Colon (tissue), 2 donors: Measurements from ENCODE around the gene SPDYE16.
"Not testable (repeated sequence)": the region's sequence is repeated elsewhere in the genome, so short reads cannot be mapped to it uniquely, and the experiment has no call there.

Source experiments
- FAIRE-seq: peaks from 2 replicates; lab custom pipeline; 2012; peaks lifted over from hg19 to GRCh38; lab: Jason Lieb, UNC
- donor health status: control.
- donor health status: control.

SPDYE16 gene

DNA sequence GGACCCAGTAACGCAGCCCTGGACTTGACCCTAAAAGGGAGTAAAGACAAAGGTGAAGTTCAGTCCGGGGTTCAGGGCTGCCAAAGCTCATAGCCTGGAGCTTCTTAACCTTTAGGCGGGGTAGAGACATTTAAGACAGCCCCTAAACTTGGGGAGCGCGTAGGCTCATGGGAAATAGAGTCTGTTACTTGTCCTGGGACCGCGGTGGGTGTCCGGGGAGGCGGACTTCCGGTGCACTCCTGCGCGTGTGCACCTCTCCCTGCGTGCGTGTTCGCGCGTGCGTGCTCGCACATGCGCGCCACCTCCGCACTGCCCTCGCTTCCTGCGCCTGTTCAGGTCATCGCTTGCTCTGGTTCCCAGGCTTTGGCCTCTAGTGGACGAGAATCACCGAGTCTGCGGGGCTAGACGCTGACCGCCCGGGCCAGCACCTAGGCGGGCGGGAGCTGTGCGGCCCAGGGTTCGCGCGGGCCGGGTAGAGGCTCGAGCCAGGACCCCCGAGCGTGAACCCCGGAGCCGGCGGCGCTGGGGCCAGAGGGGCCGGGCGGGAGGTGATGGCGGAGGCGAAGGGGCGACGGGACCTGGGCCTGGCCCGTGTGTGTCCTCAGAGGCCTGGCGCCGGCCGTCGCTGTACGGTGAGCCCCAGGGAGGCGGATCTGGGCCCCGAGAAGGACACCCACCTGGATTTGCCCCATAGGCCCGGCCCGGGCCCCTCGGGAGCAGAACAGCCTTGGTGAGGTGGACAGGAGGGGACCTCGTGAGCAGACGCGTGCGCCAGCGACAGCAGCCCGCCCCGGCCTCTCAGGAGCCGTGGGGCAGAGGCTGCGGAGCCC, 6.1 kb upstream of the SPDYE16 start:
- FAIRE-seq = not testable (repeated sequence)

DNA sequence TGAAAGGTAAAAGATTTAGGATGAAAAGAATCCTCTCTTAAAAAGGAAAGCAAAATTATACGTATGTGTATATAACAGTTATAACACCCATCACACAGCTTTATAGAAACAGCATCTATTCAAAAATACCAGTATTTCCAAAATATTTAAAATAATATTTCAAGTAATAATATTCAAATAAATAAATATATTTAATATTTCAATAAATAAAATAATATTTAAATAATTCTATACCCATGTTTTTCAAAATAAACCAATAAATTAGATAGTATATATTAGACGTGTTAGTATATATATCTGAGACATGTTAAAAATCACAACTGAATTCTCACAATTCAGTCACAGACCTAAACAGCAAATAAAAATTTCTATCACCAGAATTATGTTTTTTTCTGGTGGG, 11.5 kb downstream of the SPDYE16 start:
- FAIRE-seq = not testable (repeated sequence)

DNA sequence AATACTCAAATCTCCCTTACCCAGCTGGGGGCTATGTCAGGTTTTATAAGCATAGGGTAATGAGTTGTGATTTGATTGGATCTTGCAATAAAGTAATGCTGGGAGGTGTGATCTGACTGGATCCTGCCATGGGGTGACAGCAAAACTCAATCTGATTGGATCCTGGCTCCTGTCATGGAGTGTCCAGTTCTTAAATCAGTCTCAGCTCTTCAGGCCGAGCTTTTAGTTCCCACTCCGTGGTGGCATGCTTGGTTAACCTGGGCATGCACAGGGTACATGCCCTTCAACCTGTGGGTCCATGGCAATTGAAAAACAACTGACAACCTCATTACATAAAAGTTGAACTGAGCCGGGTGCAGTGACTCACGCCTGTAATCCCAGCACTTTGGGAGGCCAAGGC, 16.9 kb downstream of the SPDYE16 start:
- not testable (repeated sequence) for FAIRE-seq

DNA sequence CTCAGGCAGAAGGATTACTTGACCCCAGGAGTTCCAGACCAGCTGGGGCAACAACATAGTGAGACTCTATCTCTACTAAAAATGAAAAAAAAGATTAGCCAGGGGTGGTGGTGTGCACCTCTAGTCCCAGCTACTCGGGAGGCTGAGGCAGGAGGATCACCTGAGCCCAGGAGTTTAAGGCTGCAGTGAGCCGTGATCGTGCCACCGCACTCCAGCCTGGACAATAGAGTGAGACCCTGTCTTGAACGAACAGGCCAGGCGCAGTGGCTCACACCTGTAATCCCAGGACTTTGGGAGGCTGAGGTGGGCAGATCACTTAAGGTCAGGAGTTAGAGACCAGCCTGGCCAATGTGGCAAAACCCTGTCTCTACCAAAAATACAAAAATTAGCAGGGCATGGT, 26.2 kb downstream of the SPDYE16 start:
- not testable (repeated sequence) for FAIRE-seq

DNA sequence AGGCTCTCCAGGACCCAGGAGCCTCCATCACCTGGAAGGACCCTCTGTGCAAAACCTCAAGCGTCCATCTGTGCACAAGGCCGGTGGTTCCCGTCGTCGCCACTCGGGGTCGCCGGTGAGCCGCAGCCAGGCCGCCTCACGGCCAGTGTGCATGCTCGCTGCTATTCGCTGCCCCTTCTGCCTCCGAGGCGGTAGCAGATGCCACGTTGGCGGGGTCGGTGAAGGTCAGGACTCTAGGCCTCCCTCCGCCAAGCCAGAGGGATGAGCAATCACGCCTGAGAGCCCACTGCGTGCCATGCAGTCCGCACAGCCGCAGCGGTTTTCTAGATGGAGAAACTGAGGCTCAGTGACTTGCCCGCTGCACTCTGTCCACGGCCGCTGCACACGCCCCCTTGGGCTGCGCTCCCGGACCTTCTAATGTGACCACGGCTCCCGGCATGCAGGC, 27.1 kb downstream of the SPDYE16 start:
- FAIRE-seq = no peak

DNA sequence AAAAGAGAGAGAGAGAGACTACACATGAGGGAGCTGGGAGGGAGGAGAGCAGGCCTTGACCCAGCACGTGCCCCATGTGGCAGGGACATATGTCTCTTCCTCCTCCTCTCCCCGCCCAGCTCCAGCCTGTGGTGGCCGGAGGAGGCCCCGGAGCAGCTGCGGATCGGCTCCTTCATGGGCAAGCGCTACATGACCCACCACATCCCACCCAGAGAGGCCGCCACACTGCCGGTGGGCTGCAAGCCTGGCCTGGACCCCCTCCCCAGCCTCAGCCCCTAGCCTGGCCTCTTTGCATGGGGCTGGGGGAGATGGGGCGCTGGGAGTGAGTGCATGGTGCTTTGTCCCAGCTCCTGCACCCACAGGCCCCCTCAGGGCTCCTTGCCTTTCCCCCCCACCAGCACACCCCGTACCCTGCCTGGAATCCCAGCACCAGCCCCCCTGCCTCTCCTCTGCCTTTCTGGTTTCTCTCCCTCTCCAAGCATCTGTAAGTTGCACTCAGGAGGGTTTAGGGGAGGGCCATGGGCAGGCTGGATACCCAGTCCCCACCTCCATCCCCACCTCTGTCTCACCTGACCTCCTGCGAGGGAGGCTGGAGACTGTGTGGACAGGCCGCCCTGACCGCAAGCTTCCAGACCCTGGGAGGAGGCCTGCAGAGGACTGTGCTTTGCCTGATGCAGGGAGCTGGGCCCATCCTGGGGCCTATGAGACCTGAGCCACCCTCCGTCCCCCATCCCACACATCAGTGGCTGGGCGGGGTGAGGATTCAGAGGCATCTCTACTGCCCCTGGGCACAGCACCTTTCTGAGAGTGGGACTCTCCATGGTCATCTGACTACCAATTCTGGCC, 27.9 kb downstream of the SPDYE16 start:
- FAIRE-seq = no peak

DNA sequence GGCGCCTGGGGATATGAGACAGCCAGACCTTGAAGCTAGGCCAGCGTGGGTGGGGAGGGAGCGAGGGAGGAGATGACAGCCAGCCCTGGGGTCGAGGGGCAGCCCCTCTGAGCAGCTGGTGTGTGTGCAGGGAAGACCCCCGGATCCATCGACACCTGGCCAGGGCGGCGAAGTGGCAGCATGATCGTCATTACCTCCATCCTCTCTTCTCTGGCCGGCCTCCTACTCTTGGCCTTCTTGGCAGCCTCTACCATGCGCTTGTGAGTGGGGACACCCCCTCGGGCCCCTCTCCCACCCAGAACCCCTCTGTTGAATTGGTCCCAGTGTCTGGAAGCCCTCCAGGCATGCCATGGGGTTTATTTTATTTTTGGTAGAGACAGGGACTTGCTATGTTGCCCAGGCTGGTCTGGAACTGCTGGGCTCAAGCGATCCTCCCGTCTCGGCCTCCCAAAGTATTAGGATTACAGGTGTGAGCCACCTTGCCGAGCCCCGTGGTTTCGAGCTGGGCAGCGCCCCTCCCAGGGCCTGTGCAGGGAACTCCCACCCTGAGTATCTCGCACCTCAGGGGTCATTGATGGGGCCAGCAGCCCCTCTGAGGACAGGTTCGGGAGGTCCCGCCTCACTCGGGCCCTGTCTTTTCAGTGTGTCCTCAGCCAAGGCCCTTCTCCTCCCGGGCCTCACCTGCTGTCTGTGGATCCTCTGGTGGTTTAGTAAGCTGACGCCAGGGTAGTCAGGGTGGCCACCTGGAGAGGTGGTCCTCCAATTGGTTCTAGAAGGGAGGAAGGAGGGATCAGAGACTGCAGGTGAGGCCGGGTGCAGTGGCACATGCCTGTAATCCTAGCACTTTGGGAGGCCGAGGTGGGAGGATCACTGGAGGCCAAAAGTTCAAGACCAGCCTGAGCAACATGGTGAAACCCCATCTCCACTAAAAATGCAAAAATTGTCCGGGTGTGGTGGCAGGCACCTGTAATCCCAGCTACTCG, 29.0 kb downstream of the SPDYE16 start:
- FAIRE-seq = no peak

DNA sequence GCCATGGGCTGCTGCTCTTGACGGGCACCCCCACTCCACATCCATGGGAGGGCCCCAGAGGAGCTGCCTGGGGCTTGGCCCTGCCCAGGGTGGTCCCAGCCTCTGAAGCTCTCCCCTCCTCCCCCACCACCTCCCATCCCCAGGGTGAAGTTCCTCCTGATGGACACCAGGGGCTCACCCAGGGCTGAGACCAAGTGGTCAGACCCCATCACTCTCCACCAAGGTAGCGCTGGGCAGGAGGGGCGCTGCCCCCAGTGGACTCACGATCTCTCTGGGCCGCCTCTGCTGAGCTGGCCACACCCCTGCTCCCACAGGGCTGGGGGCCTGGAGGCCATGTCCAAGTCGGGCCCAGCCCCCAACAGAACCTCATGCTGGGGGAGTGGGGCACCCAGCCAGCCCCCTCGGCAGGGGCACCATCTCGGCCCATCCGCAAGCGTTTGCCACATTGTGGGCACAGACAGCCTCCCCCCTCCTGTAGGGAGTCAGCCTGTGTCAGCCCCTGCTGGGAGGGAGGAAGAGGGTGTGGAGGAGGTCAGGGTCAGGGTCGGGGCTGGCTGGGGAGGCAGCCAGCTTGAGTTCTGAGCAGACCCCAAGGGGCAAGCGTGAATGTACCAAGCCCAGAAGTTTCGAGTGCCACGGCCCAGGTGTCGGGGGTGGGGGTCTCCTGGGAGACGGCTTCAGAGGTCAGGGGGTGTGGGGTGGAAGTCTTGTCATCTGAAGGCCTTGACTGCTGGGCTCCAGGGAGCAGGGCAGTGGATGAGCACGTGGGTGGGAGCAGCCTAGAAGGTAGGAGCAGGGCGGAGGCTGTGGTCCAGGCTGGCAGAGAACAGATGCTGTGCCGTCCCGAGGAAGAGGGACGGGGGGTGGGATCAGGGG, 29.9 kb downstream of the SPDYE16 start:
- FAIRE-seq = no peak

DNA sequence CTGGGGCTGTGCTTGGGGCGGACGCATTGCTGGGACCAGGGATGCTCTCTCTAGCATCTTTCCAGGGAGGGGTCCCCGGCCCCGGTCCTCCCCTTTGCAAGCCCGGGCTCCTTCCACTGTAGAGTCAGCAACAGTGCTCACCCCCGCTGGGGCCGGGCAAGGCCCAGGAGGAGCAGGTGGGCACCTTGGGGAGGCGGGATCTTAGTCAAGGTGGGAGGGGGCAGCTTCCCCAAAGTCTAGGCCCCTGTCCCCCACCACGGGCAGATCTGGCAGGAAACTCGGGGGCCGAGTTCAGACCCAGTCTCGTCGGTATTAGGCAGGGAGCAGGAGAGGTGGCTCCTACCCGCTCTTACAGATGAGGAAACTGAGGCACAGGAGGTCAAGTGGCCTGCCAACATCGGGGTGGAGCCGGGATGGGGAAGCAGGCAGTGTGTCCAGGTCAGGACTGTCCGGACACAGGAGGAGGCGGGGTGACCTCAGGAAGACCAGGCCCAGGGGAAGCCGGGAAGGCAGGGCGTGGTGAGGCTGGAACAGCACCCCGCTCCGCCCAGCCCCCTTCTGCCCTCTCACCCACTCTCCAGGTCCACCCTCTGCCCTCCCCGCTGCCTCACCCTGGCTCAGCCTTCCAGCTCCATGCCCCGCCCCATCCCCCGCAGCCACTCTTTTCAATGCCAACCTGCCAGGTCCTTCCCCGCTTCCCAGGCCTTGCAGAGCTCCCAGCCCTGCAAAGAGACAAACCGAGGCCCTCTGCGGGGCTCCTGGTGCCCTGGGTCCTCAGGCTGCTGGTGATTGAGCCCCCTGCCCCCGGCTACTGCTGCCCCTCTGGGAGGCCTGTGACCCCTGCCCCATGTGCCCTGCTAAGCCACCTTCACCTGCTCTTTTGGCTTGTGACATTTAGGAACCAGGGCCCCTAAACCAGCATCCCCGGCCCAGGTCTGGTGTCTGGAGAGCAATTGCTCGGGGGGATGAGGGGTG, 30.9 kb downstream of the SPDYE16 start:
- FAIRE-seq = not testable (repeated sequence)

DNA sequence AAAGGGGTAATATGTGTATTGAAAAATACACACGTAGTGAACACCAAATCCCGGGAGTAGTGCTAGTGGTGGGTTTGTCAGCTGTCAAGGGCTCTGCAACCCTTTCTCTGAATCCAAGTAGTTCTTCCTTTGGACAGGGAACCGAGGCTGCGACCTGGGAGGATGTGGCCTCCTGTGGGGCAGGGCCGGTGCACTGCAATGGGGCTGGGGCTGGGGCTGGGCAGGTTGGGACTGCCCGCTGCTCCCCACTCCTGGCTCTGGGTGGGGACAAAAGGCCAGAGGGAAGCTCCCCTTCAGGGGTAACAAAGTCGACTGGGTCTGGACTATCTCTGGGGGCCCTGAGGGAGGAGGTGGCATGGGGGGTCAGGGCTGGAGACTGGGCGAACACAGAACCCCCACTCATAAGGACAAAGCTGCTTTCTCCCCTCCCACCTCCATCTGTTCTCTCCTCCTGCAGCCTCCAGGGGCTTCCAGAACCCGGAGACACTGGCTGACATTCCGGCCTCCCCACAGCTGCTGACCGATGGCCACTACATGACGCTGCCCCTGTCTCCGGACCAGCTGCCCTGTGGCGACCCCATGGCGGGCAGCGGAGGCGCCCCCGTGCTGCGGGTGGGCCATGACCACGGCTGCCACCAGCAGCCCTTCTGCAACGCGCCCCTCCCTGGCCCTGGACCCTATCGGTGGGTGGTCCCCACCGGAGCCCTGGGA, 31.7 kb downstream of the SPDYE16 start:
- FAIRE-seq = not testable (repeated sequence)

DNA sequence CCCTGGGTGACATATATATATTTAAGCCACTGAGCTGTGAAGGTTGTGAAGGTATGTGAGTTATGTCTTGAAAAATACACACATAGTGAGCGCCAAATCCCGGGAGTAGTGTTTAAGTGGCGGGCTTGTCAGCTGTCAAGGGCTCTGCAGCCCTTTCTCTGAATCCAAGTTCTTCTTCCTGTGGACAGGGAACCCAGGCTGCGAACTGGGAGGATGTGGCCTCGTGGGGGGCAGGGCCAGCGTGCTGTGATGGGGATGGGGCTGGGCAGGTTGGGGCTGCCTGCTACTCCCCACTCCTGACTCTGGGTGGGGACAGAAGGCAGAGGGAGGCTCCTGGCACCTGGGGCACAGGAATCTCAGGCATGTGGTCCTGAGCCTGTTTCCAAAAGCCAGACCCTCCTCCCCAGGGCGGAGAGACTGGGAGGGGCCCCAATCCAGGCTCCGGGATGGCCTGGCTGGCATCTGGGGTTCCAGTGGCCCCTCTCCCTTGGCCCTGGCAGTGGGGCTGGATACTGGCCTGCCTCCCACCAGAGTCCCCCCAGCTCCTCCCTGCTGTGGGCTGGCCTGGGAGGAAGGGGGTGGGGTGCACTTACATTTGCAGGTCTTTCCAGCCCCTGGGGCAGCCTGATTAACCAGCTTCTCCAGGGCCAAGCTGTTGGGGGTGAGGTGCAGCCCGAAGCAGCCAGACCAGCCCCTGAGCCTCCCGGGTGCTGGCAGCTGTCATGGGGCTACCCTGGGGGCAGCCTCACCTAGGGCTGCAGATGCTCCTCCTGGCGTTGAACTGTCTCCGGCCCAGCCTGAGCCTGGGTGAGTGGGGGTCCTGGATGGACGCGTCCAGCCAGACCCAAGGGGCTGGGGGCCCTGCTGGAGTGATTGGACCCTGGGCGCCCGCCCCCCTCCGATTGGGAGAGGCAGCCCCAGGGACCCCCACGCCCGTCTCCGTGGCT, 32.9 kb downstream of the SPDYE16 start, which contains the start of gene UPK3B:
TSS of gene UPK3B (plus strand) at position 622 of the 947 bp plus-strand sequence. CDS start at position 723, 101 bp downstream.
- FAIRE-seq = no peak

DNA sequence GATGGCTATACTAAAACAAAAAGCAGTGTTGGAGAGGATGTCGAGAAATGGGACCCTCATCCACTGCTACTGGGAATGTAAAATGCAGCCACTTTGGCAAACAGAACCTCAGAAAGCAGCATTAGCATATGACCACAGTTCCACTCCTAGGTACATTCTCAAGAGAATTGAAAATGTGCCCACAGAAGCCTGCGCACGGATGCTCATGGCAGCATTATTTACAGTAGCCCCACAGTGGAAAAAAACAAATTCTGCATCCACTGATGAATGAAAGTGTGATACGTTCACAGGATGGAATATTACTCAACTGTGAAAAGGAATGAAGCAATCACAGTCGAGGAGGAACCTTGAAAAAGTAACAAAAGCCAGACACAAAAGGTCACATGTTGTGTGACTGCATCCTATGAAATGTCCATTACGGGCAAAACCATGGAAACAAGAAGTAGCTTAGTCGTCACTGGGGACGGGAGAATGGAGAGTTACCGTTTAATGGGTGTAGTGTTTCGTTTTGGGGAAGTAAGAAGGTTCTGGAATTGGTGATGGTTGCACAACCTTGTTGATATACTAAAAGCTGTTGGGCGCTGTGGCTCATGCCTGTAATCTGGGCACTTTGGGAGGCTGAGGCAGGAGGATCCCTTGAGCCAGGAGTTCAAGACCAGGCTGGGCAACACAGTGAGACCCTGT, 35.2 kb downstream of the SPDYE16 start:
- no peak for FAIRE-seq

DNA sequence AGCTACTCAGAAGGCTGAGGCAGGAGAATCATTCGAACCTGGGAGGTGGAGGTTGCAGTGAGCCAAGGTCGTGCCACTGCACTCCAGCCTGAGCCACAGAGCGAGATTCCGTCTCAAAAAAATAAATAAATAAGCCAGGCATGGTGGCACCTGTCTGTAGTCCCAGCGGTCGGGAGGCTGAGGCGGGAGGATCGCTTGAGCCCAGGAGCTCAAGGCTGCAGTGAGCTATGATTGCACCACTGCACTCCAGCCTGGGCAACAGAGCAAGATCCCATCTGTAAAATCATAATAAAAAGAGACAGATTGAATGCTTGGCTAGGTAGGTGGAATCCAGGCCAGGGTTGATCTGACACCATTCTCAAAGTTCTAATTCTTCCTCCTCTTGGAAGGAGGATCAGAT, 36.5 kb downstream of the SPDYE16 start:
- FAIRE-seq = not testable (repeated sequence)

DNA sequence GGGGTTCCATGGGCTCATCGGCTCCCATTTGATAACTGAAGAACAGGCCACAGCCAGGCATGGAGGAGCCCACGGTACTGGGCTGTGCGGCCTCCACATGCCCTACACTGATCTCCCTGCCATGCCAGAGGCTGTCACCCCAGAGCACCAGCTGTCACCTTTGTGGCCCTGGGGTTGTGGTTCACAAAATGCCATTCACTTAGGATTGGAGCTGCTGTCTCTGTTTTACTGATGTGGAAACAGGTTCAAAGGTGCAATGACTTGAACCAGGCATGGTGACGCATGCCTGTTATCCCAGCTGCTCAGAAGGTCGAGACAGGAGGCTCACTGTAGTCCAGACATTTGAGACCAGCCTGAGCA, 37.0 kb downstream of the SPDYE16 start:
- FAIRE-seq = no peak

DNA sequence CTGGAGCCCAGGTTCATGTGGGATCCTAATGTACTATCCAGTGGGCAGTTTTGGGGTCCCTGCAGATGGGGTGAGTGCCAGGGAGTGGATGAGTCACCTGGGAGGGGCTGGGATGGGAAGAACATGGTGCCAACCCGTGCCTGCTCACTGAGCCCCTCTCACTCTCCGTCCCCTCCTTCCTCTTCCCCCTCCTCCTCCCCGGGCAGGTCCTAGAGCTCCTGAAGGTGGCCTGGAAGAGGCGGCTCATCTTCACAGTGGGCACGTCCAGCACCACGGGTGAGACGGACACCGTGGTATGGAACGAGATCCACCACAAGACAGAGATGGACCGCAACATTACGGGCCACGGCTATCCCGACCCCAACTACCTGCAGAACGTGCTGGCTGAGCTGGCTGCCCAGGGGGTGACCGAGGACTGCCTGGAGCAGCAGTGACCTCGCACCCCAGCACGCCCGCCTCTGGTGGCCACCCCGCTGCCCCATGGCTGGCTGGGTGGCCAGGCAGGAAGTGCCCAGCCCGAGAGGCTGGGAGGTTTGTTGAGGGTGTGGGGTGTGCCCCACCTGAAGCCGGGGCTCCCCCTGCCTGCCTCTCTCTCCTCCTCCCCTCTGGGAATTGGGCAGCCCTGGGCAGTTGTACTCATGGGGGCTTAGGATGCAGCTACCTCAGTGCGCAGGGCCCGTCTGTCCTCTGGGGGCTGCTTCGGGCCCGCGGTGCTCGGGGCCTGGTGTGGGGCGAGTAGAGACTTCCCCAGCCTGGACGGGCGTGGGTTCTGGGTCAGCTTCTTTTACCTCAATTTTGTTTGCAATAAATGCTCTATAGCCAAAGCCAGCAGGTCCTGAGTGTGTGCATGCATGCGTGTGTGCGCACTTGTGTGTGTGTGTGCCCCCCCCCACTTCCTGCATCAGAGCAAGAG, 37.7 kb downstream of the SPDYE16 start:
- no peak for FAIRE-seq
